Fibroblast of lung (primary cell): ENCODE measurements around the gene CHMP6.

Experiments used
- CTCF ChIP-seq, 2 donors: IDR thresholded peaks in 1 of 2; conservative IDR thresholded peaks in 1 of 2; 1 replicate in 1 of 2; 2 replicates in 1 of 2; pipeline ENCODE4 v1.5.1; 2011 to 2012; ENCODE audit warnings: low read length in 2 of 2, control low read depth in 1 of 2, inconsistent platforms in 1 of 2, low read depth in 1 of 2, mild to moderate bottlenecking in 1 of 2
- EZH2 ChIP-seq: IDR thresholded peaks from 2 replicates; pipeline ENCODE4 v1.5.1; 2012; ENCODE audit warnings: low read length, control low read depth, mild to moderate bottlenecking; ENCODE audit errors: missing control alignments

GRCh38 chr17:81039854-81040758 lies 48.5 kb downstream of the CHMP6 start:
- no peak for TF ChIP-seq CTCF (conservative IDR thresholded peaks at IDR 0.05 in 1 of 2, IDR thresholded peaks at IDR 0.05 in 1 of 2; ENCODE audit: low read depth in 1 of 2, low read length in 2 of 2)
- TF ChIP-seq EZH2: no peak
